GM19043 (cell line): ENCODE data around the gene TRIM24.

Experiments
- ATAC-seq: cut with Tn5 transposase; IDR thresholded peaks from one replicate; pipeline ENCODE4 v1.9.1; 2021; ENCODE audit warnings: low read depth; ENCODE audit not compliant: unreplicated experiment

TRIM24 gene

DNA sequence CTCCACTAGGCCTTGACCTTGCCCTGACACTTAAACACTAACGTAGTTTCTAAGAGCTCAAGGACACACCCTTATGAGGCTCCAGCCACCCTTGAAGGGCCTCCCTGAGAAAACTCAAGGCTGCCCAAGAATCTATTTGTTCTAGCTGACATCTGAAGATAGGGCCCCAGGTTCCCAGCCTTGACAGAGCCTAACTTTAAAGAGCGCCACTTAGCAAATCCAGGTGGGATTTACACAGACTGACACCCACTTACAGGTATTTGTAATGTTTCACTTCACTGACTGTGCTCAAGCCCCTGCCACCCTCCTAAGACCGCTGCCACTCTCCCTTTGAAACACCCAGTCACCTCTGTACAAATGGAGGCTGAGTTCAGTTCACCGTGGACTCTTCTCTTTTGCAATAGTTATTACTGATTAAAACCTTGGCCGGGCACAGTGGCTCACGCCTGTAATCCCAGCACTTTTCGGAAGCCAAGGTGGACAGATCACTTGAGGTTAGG lies 150.7 kb downstream of the TRIM24 start:
- ATAC-seq: no peak

- ATAC-seq: no peak
Observed at GRCh38 chr7:138613630-138614029, 153.6 kb downstream of the TRIM24 start.

DNA sequence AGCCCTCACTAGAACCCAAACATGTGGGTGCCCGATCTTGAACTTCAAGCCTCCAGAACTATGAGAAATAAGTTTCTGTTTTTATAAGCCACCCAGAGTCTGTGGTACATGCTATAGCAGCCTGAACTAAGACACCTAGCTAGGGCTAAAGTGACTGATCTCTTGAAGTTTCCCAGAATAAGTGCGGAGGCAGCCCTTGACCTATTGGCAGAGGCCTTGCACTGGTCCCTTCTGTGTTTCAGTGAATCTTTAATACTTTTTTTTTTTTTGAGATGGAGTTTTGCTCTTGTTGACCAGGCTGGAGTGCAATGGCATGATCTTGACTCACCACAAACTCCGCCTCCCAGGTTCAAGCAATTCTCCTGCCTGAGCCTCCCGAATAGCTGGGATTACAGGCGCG lies 156.0 kb downstream of the TRIM24 start:
- ATAC-seq: no peak

DNA sequence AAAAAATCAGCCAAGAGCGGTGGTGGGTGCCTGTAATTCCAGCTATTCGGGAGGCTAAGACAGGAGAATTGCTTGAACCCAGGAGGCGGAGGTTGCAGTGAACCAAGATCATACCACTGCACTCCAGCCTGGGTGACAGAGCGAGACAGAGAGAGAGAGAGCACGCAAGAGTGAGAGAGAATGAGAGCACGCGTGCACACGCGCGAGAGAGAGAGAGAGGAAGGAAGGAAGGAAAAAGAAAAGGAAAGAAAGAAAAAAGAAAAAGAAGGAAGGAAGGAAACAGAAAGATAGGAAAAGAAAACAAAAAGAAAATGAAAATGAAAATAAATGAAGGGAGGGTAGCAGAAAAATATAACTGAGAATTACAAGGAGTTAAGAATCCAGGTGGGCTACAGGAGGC lies 158.4 kb downstream of the TRIM24 start:
- no peak for ATAC-seq

GRCh38 chr7:138618933-138619332 lies 158.9 kb downstream of the TRIM24 start:
- ATAC-seq: no peak

DNA sequence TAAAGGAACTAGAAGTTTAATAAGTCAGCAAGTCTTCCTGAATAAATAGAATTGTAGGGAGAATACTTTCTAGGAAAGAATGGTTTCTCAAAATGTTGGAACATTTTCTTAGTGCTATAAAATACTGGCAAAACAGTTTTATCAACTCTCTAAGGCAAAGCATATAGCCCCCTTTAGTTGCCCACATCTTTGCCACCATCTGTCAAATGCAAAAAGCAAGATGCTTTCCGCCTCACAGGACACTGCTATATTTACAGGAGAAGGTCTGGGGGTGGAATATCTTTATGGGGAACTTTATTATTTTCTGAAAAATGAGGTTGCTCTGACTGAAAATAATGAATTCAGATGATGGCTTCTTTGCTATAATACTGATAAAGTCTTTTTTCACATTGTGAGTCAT lies 162.8 kb downstream of the TRIM24 start:
- ATAC-seq: no peak

DNA sequence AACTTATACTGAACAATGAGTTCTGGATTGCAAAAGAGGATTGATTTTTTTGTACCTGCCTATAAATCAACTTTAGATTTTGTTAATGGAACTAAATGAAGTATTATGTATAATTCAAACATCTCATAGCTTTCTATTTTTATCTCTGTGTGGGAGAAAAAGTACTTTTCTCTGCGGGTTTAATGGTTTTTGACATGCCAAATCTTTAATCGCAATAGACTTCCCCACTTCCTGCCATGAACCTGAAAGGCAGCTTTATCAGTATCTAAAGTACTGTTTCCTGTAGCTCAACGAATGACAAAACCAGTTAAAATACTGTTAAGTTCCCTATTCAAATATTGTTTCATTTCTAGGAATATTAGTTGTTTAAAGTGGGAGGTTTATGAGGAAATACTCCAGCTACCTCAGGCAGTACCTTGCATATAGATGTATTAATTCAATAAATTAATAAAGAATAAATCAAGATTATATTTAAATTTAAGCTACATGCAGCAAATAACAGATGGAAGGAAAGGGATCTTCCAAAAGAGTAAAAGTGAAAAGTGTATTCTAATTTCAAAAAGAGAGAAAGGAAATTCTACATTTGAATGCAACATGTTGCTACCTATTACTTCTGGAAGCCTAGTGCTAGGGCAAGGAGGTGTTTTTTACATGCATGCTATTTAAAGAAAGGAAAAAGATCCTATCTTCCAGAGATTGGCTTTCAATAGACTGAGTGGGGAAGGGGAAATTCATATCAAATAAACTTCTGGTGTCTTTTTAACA lies 165.2 kb downstream of the TRIM24 start:
- peak; percentile 5 for ATAC-seq

DNA sequence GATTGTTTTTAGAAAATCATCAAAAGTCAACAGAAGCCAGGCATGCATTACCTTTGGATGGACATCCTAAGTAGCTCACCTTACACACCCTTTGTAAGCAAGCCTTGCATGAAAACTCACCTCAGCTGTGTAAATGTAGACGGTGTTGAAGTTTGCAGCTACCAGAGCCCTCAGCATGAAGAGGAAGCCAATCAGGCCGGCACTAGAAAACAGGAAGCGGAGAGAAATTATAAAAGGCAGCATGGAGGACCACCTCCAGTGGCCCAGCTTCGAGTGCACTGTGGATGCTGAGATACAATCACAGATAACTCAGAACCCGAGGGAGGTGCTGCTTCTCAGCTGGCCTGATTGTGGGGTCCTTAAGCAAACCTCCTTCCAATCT lies 165.8 kb downstream of the TRIM24 start:
- peak; percentile 55 for ATAC-seq

DNA sequence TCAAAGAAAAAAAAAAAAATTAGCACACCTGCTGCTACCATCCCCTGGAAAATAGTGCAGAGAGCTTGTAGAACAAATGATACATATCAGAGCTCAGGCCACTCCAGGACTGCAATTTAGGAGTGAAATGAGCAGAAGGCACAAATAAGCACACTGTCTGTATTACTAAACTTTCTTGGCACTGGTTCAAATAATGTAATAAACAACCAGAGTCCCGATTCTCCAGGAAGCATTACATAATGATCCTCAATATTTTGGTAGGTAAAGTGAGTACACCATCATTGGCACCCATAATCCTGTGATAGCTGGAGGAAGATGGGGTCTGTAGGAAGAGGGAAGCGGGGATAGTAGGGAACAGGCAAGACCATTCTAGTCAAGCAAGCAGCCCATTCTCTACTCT lies 166.8 kb downstream of the TRIM24 start:
- no peak for ATAC-seq

- no peak for ATAC-seq
Observed at GRCh38 chr7:138627361-138627760, 167.3 kb downstream of the TRIM24 start.

DNA sequence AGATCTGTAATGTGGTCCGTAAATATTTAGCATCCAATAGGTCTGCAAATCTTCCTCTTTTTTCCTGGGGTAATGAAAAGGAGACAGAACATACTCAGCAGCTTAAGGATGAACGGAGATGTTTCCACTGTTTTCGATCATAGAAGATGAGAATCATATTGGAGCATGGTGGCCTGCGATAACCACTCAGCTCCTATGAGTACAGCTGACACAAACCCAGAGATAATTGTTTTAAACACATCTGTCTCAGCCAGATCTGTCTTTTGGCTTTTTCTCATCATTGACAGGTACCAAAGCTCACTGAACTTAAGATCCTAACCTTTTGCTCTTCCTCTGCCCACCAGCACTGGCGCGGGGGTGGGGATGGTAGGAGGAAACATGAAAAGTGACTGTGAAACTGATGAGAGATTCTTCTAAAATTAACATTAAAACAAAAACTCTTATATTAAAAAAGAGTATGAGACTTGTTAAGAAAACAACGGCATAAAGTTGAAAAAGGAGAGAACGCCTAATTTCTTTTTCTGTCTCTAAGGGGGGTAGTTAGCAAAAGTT lies 170.1 kb downstream of the TRIM24 start:
- ATAC-seq: no peak

DNA sequence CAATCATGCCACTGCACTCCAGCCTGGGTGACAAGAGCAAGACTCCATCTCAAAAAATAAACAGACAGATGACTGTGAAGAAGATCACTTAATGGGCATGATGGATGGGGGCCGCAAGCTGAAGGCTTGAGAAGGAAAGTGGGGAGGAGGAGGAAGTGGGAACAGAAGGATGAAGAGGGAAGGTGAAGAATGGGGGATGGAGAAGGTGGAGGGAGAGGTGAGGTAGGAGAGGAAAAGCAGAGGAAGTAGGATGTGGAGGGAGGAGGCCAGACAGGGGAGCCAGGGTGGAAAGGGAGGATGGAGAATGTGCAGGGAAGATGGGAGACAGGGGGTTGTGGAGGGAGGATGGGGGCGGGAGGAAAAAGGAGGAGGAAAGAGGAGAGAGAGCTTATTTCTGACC lies 172.3 kb downstream of the TRIM24 start:
- no peak for ATAC-seq

DNA sequence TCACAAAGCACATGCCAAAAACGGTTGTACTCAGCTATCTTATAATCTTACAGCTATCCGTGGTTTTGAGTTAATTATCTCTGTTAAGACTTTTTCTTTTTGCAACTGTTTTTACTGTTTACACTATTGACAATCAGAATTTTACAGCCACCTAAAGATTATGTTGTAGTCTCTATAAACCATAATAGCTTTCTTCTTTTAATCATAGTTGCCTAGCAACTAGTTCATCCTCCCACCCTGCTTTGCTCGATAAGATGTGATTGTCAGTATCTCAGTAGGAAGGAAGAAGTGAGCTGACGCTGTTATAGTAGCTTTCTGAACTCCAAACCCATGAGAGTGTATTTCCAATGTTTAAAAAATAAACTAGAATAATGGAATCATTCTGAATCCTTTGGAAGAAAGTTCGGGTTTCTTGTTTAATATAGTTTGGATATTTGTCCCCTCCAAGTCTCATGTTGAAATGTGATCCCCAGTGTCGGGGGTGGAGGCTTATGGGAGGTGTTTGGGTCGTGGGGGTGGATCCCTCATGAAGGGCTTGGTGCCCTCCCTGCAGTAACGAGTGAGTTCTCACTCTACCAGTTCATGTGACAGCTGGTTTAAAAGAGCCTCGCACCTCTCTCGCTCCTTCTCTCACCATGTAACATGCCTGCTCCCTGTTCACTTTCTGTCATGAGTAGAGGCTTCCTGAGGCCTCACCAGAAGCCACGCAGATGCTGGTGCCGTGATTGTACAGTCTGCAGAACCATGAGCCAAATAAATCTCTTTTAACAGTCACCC lies 173.0 kb downstream of the TRIM24 start:
- ATAC-seq: no peak
